GM19452 (cell line): ENCODE results near the gene ARHGEF4.

Experiments used
- ATAC-seq: cut with Tn5 transposase; IDR thresholded peaks from one replicate; pipeline ENCODE4 v1.9.1; 2021; ENCODE audit not compliant: unreplicated experiment

Gene ARHGEF4

GRCh38 chr2:130849896-130850787 is 13.4 kb downstream of the ARHGEF4 start:
- no peak for ATAC-seq

- no peak for ATAC-seq
These were observed 14.3 kb downstream of the ARHGEF4 start for GRCh38 chr2:130850788-130851623.

GRCh38 chr2:130851624-130852382 is 15.1 kb downstream of the ARHGEF4 start:
- no peak for ATAC-seq

GRCh38 chr2:130852521-130853115 is 15.9 kb downstream of the ARHGEF4 start:
- ATAC-seq = no peak

GRCh38 chr2:130853391-130853790 is 16.7 kb downstream of the ARHGEF4 start:
- ATAC-seq = no peak

- no peak for ATAC-seq
These were observed 17.6 kb downstream of the ARHGEF4 start for GRCh38 chr2:130854301-130854700.

- no peak for ATAC-seq
These were observed 28.4 kb downstream of the ARHGEF4 start for GRCh38 chr2:130864830-130865800.

- no peak for ATAC-seq
These were observed 32.9 kb downstream of the ARHGEF4 start for GRCh38 chr2:130869441-130870160.

GRCh38 chr2:130870161-130870485 is 33.4 kb downstream of the ARHGEF4 start:
- no peak for ATAC-seq

- ATAC-seq = no peak
These were observed 34.1 kb downstream of the ARHGEF4 start for GRCh38 chr2:130870779-130871178.

- ATAC-seq = no peak
These were observed 35.4 kb downstream of the ARHGEF4 start for GRCh38 chr2:130871843-130872740.

GRCh38 chr2:130872741-130873125 is 36.0 kb downstream of the ARHGEF4 start:
- no peak for ATAC-seq

GRCh38 chr2:130873700-130874346 is 37.1 kb downstream of the ARHGEF4 start:
- peak; percentile 84 for ATAC-seq

- no peak for ATAC-seq
These were observed 37.8 kb downstream of the ARHGEF4 start for GRCh38 chr2:130874512-130874911.

- ATAC-seq = no peak
These were observed 39.2 kb downstream of the ARHGEF4 start for GRCh38 chr2:130875935-130876334.

- ATAC-seq = no peak
These were observed 40.5 kb downstream of the ARHGEF4 start for GRCh38 chr2:130877258-130877657.

- ATAC-seq = no peak
These were observed 41.6 kb downstream of the ARHGEF4 start for GRCh38 chr2:130878316-130878715.

GRCh38 chr2:130878933-130879332 is 42.2 kb downstream of the ARHGEF4 start:
- ATAC-seq = no peak
